Activated CD8-positive, alpha-beta memory T cell treated with anti-CD3 and anti-CD28 coated beads, Interleukin-2, amount 50 U/mL, for 24 hours (primary cell): ENCODE results near the gene ZSCAN21.
A peak's percentile ranks its signal among the peaks of the same experiment; 100 is the strongest.

Source experiments
- DNase-seq: peaks from one replicate; pipeline ENCODE4 v3.0.0-alpha.2; 2020; ENCODE audit errors: extremely low read depth

The ZSCAN21 gene

GRCh38 chr7:100099452-100099851 is 49.9 kb downstream of the ZSCAN21 start:
- no peak for DNase-seq

- peak; percentile 63 for DNase-seq
Measured at GRCh38 chr7:100100420-100101015, 50.9 kb downstream of the ZSCAN21 start.

DNA sequence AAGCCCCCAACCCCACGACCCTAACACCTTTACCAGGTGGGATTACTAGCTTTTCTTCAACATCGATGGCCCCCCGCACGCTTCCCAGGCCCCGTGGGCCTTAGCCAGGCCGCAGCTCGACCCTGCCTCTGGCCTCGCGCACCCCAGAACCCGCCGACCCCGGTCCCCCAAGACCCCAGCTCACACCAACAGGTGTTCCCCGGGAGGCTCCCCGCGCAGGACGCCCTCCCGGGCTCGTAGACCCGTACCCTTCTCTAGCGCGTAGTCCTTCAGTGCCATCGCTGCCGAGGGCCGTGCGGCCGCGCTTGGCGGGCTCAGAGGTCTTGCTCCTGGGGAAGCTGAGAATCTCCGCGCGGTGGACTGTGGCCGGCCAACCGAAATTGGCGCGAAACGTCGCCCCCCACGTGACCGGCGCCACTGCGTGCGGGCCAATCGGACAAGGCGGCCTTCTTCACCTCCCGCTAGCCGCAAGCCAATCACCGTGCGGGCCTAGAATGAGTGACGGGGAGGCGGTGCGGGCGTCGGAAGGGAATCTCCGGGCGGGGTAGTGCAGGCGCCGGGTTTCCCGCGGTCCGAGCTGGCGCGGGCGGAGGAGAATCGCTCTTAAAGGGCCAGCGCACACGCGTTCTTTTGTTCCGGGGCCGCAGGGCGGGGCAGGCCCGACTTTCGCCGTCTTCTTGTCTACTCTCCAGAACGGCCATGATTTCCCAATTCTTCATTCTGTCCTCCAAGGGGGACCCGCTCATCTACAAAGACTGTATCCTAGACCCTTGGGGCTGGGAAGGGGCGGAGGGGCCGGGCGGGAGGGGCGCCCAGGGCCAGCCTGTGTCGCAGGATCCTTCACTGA is 51.7 kb downstream of the ZSCAN21 start, which contains the start of the genes AP4M1 and MCM7:
TSS of gene AP4M1 (plus strand) at position 628 of the 847 bp plus-strand sequence. CDS start at position 700, 72 bp downstream.
TSS of gene MCM7 (minus strand) at position 382 of the 847 bp plus-strand sequence. CDS start at position 279, 103 bp downstream.
- peak; percentile 93 for DNase-seq

DNA sequence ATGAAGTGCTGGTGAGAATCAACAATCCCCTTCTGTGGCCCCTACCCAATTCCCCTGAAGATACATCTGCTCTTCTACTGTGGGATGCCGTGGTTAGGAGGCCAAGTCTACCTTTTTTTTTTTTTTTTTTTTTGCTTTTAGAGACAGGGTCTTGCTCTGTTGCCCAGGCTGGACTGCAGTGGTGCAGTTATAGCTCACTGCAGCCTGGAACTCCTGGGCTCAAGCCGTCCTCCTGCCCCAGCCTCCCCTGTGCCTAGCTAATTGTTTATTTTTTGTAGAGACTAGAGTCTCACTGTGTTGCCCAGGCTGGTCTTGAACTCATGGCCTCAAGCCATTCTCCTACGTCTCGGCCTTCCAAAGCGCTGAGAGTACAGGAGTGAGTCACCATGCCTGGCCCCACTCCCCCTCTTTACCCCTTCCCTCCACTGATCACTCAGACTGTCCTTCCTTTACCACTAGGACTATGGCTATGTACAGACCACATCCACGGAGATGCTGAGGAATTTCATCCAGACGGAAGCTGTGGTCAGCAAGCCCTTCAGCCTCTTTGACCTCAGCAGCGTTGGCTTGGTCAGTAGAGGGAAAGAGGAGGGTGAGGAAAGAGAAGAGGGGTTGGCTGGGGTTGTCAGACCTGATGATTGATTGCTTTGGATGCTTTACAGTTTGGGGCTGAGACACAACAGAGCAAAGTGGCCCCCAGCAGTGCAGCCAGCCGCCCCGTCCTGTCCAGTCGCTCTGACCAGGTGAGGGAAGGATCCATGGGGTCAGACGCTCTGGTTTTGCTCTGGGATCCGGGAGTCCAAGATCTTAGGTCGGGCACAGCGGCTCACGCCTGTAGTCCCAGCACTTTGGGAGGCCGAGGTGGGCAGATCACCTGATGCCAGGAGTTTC is 53.6 kb downstream of the ZSCAN21 start:
- DNase-seq: no peak

DNA sequence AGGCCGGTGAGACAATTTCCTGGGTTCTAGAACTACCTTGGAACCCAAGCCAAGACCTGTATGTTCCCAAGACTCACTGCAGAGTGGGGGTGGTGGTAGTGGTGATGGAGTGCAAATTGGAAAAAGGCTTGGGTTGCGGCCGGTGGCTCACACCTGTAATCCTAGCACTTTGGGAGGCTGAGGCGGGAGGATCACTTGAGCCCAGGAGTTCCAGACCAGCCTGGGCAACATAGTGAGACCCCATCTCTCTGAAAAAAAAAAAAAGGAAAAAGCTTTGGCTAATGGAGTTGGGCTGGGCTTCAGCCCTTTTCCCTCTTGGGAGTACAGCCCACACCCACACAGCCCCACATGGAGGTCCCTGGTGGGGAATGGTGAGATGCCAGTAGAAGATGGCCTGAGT is 56.0 kb downstream of the ZSCAN21 start:
- no peak for DNase-seq

DNA sequence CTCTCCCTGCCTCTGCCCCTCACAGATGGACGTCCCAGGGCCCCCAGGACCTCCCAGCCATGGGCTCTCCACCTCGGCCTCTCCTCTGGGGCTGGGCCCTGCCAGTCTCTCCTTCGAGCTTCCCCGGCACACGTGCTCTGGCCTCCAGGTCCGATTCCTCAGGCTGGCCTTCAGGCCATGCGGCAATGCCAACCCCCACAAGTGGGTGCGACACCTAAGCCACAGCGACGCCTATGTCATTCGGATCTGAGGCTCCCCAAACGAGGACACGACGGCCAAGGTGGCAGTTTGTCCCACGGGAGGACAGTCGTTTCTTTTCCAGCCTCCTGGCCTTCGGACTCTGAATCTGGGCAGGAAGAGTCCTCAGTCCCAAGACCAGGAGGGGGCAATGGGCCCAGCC is 57.1 kb downstream of the ZSCAN21 start:
- no peak for DNase-seq

GRCh38 chr7:100107125-100107737 is 57.7 kb downstream of the ZSCAN21 start:
- DNase-seq: no peak

DNA sequence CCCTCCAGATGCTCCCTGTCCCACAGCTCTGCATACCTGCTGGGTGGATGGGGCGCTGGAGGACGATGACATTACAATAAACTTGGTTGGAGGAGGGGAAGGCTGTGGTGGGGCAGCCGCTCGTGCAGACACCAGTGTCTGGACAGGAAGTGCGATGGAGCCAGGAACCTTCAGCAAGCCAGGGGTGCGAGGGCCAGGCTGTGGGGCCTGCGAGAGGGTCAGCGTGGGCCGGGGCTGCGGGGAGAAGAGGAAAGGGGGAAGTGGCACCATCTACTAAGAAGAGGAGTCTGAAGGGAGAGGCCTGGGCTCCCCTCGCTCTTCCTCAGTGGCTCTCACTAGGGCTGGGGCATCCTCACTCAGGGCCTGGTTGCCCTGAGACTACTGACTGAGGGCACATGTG is 58.3 kb downstream of the ZSCAN21 start:
- no peak for DNase-seq

DNA sequence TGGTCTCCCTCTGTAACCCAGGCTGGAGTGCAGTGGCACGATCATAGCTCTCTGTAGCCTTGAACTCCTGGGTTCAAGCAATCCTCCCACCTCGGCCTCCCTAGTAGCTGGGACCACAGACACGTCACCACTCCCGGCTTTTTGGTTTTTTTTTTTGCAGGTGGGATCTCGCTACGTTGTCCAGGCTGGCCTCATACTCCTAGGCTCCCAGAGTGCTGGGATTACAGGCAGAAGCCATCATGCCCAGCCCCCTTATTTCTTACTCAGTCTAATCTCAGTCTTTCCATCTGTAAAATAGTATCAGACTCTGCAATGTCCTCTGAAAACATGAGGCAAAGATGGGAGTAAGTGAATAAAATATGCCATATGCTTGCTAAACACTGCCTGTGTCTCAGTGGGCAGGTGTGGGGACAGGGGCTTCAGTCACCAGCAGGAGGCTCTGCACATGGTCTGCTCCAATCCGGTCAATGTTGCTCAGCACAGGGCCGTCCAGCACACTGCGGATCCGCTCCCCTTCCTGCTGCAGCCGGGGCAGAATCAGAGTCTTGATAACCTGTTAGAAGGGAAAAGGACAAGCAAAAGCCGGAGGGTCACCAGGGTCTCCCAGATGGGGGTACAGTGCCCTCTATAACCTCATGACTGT is 60.1 kb downstream of the ZSCAN21 start:
- no peak for DNase-seq

GRCh38 chr7:100111156-100111555 is 61.6 kb downstream of the ZSCAN21 start:
- DNase-seq: no peak

GRCh38 chr7:100111914-100112313 is 62.3 kb downstream of the ZSCAN21 start:
- no peak for DNase-seq
